ENCODE measurements around the gene HOXD10. TPM values are rescaled to one million over a fixed set of nuclear protein-coding genes. Genes with fewer than 3 reads are reported as not detected.

HOXD10 gene
- total and polyA plus RNA-seq, 2 of the 13 experiments (the other 11 are each of a cell fraction or from before 2014, with no cell fraction given), result not detected

- no peak overlapping the region for H3K27ac ChIP-seq (ENCODE audit: extremely low read length, insufficient read depth, low read length)
- no peaks in the 10 kb centered on the region for H3K79me2 ChIP-seq (ENCODE audit: insufficient read depth, low read length)
- peaks cover 11% of the 10 kb centered on the region for H3K4me1 ChIP-seq (ENCODE audit: insufficient read depth, low read length)
- no peaks in the 10 kb centered on the region for H3K9me3 ChIP-seq (ENCODE audit: low read length)
- ChIA-PET POLR2A (no interaction called here), CTCF (ENCODE audit: low intra/inter-chr PET ratio, low total read pairs) (no interaction called here)
- in situ Hi-C loops (cut with HindIII; ENCODE audit: extremely low pct_ligation_motif_present, low pct_unique_long_range_greater_than_20kb), result no loop called here
- DNase-seq (ENCODE audit: low spot score) (no peak), ATAC-seq (no peak), FAIRE-seq (no peak)
- no peaks in the 10 kb centered on the region for H3K36me3 ChIP-seq (replicated peaks in 1 of 2; ENCODE audit: control insufficient read depth in 1 of 2, insufficient read depth in 2 of 2, low read length in 2 of 2)
- WGBS (ENCODE audit: low lambda C conversion rate), result 25% methylated on average over 2 of the region's 2 CpGs
- TF ChIP-seq LBX2 (CRISPR knock-in tag; IDR thresholded peaks at IDR 0.05; ENCODE audit: borderline replicate concordance) (no peak), KDM5B (CRISPR knock-in tag; IDR thresholded peaks at IDR 0.05; ENCODE audit: borderline replicate concordance) (no peak), ELF4 (CRISPR knock-in tag; IDR thresholded peaks at IDR 0.05; ENCODE audit: borderline replicate concordance) (no peak), JUND (CRISPR knock-in tag; IDR thresholded peaks at IDR 0.05) (no peak), HMG20B (CRISPR knock-in tag; conservative IDR thresholded peaks at IDR 0.05) (no peak), NFIC (IDR thresholded peaks at IDR 0.05; ENCODE audit: low read length) (no peak), FOXK1 (CRISPR knock-in tag; IDR thresholded peaks at IDR 0.05; ENCODE audit: borderline replicate concordance, low read depth) (no peak), RERE (CRISPR knock-in tag; IDR thresholded peaks at IDR 0.05; ENCODE audit: low read depth) (no peak), ZNF138 (CRISPR knock-in tag; IDR thresholded peaks at IDR 0.05; ENCODE audit: low read depth) (no peak), NONO (IDR thresholded peaks at IDR 0.05) (no peak), NONO (CRISPR knock-in tag; conservative IDR thresholded peaks at IDR 0.05) (no peak)
- H3K4me3 ChIP-seq (replicated peaks in 1 of 3; ENCODE audit: insufficient read depth in 1 of 3, low read depth in 2 of 3, low read length in 3 of 3), result no peak overlapping the region
- H3K4me2 ChIP-seq (ENCODE audit: low read depth, low read length), result no peak overlapping the region
- no peaks in the 10 kb centered on the region for H4K20me1 ChIP-seq (ENCODE audit: insufficient read depth, low read length)
- intact Hi-C loops (cut with micrococcal nuclease; ENCODE audit: unreplicated experiment), result no loop called here
- H3K27me3 ChIP-seq (ENCODE audit: control insufficient read depth in 1 of 2, insufficient read depth in 2 of 2, low read length in 2 of 2), result peaks cover 9 to 91% of the 10 kb centered on the region in 2 experiments; a peak in 4 of 5 replicates
- BruUV-seq (replicated peaks), result no TSS peak
- no peak overlapping the region for H3K9ac ChIP-seq (ENCODE audit: insufficient read depth, low read depth, low read length)
- no peak overlapping the region for H2AFZ ChIP-seq (ENCODE audit: low read length)
These were observed 20.6 kb downstream of the HOXD10 start for GRCh38 chr2:176137252-176137580.

All from HepG2 (cell line).